ENCODE measurements around the gene FMNL1. TPM values are rescaled to one million over a fixed set of nuclear protein-coding genes. Genes with fewer than 3 reads are reported as not detected.

The FMNL1 gene
- total RNA-seq, 1 donor from 2014 or later = 2.8 TPM

DNA sequence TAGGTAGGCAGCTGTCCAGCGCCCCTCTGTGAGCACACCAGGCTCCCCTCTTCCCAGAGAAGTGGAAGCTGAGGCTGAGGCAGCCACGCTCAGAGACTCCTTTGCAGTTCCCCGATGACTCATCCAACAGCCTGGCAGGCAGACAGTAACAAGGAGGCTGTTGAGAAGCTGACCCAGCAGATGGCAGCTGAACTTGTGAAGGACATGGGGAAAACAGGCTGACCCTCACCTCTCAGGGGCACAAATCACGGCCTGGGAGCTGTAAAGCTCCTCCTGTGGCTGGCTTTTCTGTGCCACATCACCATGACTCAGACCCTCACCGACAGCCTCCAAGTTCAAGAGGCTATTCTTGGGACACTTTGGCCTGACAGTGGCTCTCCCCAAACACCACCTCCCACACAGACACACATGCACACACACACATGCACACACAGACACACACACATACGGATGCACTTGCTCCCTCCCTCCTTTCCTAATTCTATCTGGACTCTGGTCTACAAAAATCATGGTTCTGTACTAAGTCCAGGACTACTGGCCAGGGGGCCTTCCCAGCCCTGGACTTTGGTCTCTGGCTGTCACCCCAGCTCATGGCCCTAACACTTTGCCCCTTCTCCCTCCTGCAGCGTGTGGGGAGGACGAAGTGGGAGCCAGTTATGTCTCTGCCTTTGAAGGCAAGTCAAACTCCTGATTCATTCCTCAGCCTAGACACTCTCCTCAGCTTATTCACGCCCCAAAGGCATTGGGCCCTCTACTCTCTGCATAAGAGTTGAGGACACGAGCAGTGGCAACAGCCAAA is 71.9 kb downstream of the FMNL1 start:
- Mint-ChIP-seq H3K4me3 (ENCODE audit: unreplicated experiment) (peak overlapping the region; percentile 47), H3K27me3 (ENCODE audit: unreplicated experiment) (no peaks in the 10 kb centered on the region), H3K9me3 (ENCODE audit: unreplicated experiment) (no peaks in the 10 kb centered on the region), H3K4me1 (ENCODE audit: unreplicated experiment) (peaks cover 78% of the 10 kb centered on the region), H3K36me3 (ENCODE audit: unreplicated experiment) (peaks cover 21% of the 10 kb centered on the region), H3K27ac (ENCODE audit: unreplicated experiment) (peak overlapping the region; percentile 88)
- TF ChIP-seq, protein P1, sequence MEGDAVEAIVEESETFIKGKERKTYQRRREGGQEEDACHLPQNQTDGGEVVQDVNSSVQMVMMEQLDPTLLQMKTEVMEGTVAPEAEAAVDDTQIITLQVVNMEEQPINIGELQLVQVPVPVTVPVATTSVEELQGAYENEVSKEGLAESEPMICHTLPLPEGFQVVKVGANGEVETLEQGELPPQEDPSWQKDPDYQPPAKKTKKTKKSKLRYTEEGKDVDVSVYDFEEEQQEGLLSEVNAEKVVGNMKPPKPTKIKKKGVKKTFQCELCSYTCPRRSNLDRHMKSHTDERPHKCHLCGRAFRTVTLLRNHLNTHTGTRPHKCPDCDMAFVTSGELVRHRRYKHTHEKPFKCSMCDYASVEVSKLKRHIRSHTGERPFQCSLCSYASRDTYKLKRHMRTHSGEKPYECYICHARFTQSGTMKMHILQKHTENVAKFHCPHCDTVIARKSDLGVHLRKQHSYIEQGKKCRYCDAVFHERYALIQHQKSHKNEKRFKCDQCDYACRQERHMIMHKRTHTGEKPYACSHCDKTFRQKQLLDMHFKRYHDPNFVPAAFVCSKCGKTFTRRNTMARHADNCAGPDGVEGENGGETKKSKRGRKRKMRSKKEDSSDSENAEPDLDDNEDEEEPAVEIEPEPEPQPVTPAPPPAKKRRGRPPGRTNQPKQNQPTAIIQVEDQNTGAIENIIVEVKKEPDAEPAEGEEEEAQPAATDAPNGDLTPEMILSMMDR (IDR thresholded peaks at IDR 0.05) = peak; percentile 26
- no peak for DNase-seq (ENCODE audit: extremely low spot score, unreplicated experiment)

DNA sequence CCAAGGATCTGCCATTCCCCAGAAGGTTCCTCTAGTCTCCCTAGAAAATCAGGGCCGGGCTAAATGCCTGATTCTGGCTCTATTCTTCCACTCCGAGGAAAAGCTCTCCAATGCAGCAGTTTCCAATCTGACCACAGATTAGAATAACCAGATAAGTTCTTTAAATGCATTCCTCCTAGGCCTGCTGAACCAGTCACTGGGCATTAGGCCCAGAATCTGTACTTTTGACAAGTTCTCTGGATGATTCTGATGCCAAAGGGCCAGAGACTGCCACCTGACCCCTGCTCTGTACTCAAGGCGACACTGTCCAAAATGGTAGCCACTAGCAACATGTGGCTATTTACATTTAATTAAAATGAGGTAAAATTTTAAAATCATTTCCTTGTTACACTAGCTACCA is 72.8 kb downstream of the FMNL1 start:
- TF ChIP-seq, protein P1 (IDR thresholded peaks at IDR 0.05) = no peak
- H3K4me1 Mint-ChIP-seq (ENCODE audit: unreplicated experiment) = peaks cover 85% of the 10 kb centered on the region
- no peaks in the 10 kb centered on the region for H3K9me3 Mint-ChIP-seq (ENCODE audit: unreplicated experiment)
- peak overlapping the region; percentile 88 for H3K27ac Mint-ChIP-seq (ENCODE audit: unreplicated experiment)
- peaks cover 16% of the 10 kb centered on the region for H3K36me3 Mint-ChIP-seq (ENCODE audit: unreplicated experiment)
- H3K27me3 Mint-ChIP-seq (ENCODE audit: unreplicated experiment) = no peaks in the 10 kb centered on the region
- DNase-seq (ENCODE audit: extremely low spot score, unreplicated experiment) = no peak
- no peak overlapping the region for H3K4me3 Mint-ChIP-seq (ENCODE audit: unreplicated experiment)

DNA sequence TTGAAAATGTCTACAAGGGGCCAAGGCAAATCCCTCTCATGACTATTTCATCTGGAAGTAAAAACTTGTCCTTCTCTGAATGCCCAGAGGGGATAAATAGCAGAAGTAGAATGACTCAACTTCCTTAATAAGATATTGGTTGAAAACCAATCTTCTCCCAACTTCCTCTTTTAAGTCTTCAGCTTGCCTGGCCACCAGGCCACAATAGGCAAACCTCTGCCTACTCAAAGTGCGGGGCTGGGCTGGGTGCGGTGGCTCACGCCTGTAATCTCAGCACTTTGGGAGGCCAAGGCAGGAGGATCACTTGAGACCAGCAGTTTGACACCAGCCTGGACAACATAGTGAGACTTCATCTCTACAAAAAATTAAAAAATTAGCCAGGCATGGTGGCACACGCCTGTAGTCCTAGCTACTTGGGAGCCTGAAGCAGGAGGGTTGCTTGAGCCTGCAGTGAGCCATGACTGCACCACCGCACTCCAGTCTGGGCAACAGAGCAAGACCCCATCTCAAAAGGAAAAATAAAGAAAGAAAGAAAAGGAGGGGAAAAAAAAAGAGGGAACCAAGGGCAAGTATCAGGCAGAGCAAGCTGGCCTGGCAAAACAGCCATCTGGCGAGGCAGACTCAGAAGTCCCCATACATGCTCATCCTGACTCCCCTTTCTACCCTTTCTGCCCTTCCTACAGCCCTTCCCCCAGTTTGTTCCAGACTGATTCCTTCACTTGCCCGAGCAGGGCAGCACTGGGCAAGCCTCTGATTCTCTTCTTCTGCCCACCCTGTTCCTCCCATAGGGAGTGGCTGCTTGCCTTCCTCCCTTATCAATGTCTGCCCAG is 74.5 kb downstream of the FMNL1 start:
- peaks cover 6% of the 10 kb centered on the region for H3K36me3 Mint-ChIP-seq (ENCODE audit: unreplicated experiment)
- H3K9me3 Mint-ChIP-seq (ENCODE audit: unreplicated experiment) = no peaks in the 10 kb centered on the region
- no peak for DNase-seq (ENCODE audit: extremely low spot score, unreplicated experiment)
- H3K4me3 Mint-ChIP-seq (ENCODE audit: unreplicated experiment) = no peak overlapping the region
- no peaks in the 10 kb centered on the region for H3K27me3 Mint-ChIP-seq (ENCODE audit: unreplicated experiment)
- peaks cover 89% of the 10 kb centered on the region for H3K4me1 Mint-ChIP-seq (ENCODE audit: unreplicated experiment)
- TF ChIP-seq, protein P1 (IDR thresholded peaks at IDR 0.05) = no peak
- H3K27ac Mint-ChIP-seq (ENCODE audit: unreplicated experiment) = peak overlapping the region; percentile 80

DNA sequence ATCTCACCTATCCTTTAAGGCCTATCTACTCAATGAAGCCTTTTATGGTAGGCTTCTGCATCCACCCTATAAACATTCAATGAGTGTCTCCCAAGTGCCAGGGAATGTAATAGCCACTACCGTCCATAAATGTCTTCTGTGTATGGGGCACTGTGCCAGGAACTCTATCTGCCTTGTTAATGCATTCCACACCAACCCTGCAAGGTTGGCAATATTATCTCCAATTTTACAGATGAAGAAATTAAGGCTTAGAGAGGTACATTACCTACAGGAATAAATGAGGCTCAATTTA is 75.1 kb downstream of the FMNL1 start:
- DNase-seq (ENCODE audit: extremely low spot score, unreplicated experiment) = no peak
- Mint-ChIP-seq H3K9me3 (ENCODE audit: unreplicated experiment) (no peaks in the 10 kb centered on the region), H3K4me1 (ENCODE audit: unreplicated experiment) (peaks cover 85% of the 10 kb centered on the region), H3K27ac (ENCODE audit: unreplicated experiment) (peak overlapping the region; percentile 80), H3K4me3 (ENCODE audit: unreplicated experiment) (no peak overlapping the region), H3K27me3 (ENCODE audit: unreplicated experiment) (no peaks in the 10 kb centered on the region), H3K36me3 (ENCODE audit: unreplicated experiment) (peaks cover 6% of the 10 kb centered on the region)
- TF ChIP-seq, protein P1 (IDR thresholded peaks at IDR 0.05) = no peak

Other genes with a start within 250 kb of the FMNL1 start
- gene DCAKD, start 170.3 kb upstream of the FMNL1 start, total RNA-seq = 41.3 and 42.2 TPM in 2 replicates
- 92.4 and 97.9 TPM in 2 replicates for gene NMT1, start 160.6 kb upstream of the FMNL1 start, total RNA-seq
- 92.3 and 111 TPM in 2 replicates for gene PLCD3, start 89.4 kb upstream of the FMNL1 start, total RNA-seq
- gene ACBD4, start 86.2 kb upstream of the FMNL1 start, total RNA-seq = 8.1 and 10.6 TPM in 2 replicates
- gene HEXIM1, start 73.4 kb upstream of the FMNL1 start, total RNA-seq = 42.0 and 44.5 TPM in 2 replicates
- 6.4 and 9.8 TPM in 2 replicates for gene HEXIM2, start 60.0 kb upstream of the FMNL1 start, total RNA-seq
- 0.18 TPM in 1 of 2 replicates, not detected in the other for gene SPATA32, start 40.2 kb downstream of the FMNL1 start, total RNA-seq
- 12.7 and 13.2 TPM in 2 replicates for gene MAP3K14, start 95.1 kb downstream of the FMNL1 start, total RNA-seq
- gene ARHGAP27, start 211.0 kb downstream of the FMNL1 start, total RNA-seq = 0.99 and 1.6 TPM in 2 replicates